Measurements from ENCODE around the gene SPG7. TPM values are rescaled to one million over a fixed set of nuclear protein-coding genes. Genes with fewer than 3 reads are reported as not detected.

Gene SPG7
- total RNA-seq, 1 donor from 2014 or later, result 99.5 TPM

- DNase-seq (ENCODE audit: low read depth, low spot score), result no peak
Observed at GRCh38 chr16:89484923-89485679, 23.1 kb upstream of the SPG7 start.

- DNase-seq (ENCODE audit: low read depth, low spot score), result no peak
Observed at GRCh38 chr16:89485701-89486246, 22.4 kb upstream of the SPG7 start.

GRCh38 chr16:89489040-89489897, 18.9 kb upstream of the SPG7 start:
- peak; percentile 78 for DNase-seq (ENCODE audit: low read depth, low spot score)

- no peak for DNase-seq (ENCODE audit: low read depth, low spot score)
Observed at GRCh38 chr16:89489898-89490438, 18.2 kb upstream of the SPG7 start.

DNA sequence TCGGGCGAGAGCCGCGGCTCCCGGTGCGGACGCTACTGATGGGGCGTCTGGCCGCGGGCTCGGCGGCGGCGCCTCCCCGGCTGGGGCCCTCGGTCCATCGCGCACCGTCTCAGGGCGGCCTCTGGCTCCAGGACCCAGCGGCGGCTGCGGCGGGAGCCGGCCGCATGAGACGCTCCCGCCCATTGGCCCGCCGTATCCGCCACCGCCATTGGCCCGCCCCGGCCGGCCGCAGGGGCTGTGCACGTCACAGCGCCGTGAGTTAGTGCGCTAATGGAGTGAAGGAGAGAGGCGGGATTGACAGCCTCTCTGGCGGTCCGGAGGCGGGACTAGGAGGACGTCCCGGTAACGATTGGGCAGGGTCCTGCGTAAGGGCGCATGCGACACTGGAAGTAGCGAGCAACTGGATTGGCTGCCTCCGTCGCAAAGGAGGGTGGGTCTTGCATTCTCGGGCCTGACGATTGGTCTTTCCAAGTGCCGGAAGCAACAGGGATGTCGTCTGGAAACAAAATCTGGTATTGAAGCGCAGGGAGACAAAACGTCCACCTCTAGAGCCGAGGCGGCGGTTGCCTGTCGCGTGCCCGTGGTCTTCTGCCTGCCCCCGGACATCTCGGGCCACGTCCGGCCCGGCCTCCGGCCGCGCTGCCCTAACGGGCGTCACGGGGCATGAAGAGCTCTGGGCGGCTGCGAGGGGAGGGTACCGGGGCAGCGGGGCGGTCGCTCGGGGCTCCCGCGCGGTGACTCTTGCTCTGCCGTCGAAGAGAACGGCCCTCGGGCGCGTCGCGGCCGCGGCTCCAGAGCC, 17.6 kb upstream of the SPG7 start, which contains the start of gene ANKRD11:
ANKRD11 (minus strand) TSS at position 123 of the 799 bp plus-strand sequence. CDS start 173,542 bp downstream, outside the sequence.
- DNase-seq (ENCODE audit: low read depth, low spot score), result peak; percentile 99

DNA sequence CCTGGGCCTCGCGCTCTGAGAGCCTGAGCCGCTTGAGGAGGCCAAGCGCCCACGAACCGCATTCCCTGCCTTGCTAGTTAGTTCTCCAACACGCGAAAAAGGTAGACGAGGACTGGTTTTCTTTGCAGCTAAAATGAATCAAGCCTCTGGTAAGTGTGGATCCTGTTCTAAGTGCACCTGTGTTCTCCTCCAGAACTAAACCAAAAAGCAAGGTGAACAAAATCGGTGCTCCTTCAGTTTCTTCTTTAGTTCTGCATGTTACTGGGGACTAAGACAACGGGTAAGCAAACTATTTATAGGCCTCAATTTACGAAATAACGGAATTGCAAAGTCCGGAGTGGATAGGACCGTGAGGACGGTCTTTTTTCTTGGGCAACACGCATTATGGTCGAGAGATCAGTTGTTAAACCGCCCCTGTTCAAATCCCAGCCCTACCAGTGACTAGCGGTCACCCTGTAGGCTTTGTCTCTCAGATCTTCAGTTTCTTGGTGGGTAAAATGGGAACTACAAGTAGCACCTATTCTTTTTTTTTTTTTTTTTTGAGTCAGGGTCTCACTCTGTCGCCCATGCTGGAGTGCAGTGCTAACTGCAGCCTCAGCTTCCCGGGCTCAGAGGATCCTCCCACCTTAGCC, 16.8 kb upstream of the SPG7 start:
- no peak for DNase-seq (ENCODE audit: low read depth, low spot score)

- DNase-seq (ENCODE audit: low read depth, low spot score), result no peak
Observed at GRCh38 chr16:89491974-89492687, 16.1 kb upstream of the SPG7 start.

DNA sequence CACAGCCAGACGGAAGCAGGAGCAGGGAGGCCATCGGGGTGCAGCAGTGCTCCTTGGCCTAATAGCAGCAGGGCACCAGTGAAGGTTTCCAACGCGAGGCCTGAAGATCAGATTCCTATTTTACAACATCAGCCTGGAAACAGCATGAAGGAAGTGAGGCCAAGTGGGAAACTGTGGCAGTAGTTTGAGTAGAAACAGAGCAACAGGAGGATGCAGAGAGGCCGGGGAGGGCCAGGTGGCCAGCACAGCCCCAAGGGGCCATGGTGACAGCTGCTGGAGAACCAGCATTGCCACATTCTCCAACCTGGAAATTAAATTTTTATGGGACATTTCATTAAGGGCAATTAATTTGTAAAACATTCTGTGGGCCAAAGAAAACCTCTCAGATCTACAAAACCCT, 14.4 kb upstream of the SPG7 start:
- DNase-seq (ENCODE audit: low read depth, low spot score), result no peak

DNA sequence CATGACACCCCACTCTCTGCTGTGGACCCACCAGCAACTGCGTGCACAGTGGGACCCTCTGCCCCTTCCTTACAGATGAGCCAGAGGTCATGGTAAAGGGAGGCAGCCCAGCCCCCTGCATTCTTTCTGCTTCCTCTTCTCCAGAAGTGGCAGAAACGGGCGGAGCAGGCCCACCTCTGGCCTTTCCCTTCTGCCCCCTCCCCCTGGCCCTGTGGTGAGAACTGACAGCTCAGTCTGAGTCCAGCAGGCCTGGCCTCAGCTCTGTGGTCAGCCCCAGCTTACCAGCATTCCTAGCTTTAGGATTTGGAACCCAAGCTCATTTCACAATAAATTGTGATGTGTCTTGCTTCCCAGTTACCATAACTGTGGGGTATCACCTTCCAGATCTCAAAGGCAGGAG, 13.1 kb upstream of the SPG7 start:
- DNase-seq (ENCODE audit: low read depth, low spot score), result no peak

DNA sequence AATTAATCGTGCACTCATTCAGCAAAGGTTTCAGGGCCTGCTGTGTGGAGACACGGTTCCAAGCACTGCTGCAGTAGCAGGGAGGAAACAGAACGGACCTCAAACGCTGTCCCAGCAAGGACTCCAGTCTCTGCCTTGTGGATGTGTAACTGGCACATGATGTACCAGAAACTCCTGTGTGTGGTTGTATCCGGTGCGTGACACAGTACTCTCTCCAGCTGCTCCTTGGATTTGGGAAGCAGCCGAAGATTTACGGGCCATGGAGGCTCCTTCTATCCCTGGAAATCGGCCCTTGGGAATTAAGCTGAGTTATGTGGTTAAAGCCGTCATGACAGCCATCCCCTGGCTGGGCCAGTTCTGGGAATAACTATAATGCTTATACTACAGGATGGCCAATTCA, 9.4 kb upstream of the SPG7 start:
- no peak for DNase-seq (ENCODE audit: low read depth, low spot score)

DNA sequence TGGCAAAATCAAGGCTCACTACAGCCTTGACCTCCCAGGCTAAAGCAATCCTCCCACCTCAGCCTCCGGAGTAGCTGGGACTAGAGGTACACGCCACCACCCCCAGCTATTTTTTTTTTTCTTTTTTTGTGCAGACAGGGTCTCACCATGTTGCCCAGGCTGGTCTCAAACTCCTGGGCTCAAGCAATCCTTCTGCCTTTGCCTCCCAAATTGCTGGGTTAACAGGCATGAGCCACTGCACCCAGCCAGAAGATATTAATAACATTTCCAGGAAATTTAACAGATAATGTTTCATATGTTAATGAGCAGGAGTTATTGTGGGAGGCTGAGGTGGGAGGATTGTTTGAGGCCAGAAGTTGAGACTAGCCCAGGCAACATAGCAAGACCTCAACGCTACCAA, 8.4 kb upstream of the SPG7 start:
- no peak for DNase-seq (ENCODE audit: low read depth, low spot score)

GRCh38 chr16:89502081-89502843, 5.9 kb upstream of the SPG7 start:
- no peak for DNase-seq (ENCODE audit: low read depth, low spot score)

GRCh38 chr16:89504091-89504490, 4.1 kb upstream of the SPG7 start:
- no peak for DNase-seq (ENCODE audit: low read depth, low spot score)

- peak; percentile 78 for DNase-seq (ENCODE audit: low read depth, low spot score)
Observed at GRCh38 chr16:89505204-89506112, 2.7 kb upstream of the SPG7 start.

DNA sequence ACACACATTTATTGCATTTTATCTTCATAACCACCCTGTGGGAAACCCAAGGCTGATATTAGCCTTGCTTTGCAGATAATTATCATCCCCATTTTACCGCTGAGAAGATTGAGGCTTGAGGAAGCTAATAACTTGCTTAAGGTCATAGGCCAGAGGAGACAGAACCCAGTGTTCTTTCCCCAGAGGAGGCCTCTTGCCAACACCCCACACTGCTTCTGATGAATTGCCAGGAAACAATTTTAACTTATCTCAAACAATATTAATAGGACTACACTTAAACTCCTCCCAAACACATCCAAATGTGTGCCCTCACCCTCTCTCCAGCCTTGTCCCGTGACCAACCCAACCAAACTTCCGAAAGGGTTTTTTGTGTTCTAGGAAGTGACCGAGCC, 2.1 kb upstream of the SPG7 start:
- no peak for DNase-seq (ENCODE audit: low read depth, low spot score)

DNA sequence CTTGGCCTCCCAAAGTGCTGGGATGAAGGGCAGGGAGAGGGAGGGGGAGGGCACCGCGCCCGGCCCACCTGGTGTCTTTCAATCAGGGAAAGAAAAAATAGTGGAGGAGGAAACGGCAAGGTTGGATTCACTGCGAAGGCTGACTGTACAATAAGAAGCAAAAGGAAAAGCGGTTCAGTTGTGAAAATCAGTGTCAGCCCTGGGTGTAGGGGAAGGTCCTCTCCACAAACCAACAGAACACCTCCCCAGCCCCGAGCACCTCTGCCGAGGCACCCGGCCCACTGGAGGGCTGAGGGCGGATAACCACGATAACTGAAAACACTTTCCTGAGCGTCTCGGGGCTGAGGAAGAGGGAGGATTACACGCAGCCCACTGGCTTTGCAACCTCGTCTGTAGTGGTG, 1.4 kb upstream of the SPG7 start:
- DNase-seq (ENCODE audit: low read depth, low spot score), result no peak

DNA sequence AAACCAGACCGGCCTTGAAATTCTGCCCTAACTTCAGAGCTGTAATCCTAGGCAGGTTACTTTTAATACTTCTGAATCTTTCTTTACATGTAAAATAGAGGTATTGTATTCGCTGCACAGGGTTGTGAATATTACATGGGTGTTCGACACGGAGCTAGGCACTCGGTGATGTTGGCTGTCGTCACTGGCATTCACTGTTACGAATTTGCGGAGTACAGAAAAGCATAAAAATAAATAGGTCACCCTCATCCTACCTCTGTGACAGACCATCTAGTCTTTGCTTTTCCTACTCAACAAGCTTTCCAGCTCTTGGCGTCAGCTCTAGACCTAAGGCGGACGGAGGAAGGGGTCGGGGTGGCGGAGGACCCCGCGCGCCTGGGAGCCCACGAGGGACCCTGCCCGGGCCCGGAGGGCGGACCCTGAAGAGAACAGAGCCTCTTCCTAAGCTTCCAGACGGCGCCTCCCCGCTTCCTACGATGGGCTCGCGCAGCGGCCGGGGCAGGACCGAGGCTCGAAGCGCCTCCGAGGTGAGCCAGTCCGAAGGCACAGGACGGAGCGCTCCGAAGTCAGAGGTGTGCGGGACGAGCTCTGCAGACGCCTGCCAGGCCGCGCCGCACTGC, 879 bp upstream of the SPG7 start:
- DNase-seq (ENCODE audit: low read depth, low spot score), result no peak

- no peak for DNase-seq (ENCODE audit: low read depth, low spot score)
Observed at GRCh38 chr16:89510526-89510925, 2.3 kb downstream of the SPG7 start.
